H1 (cell line): ENCODE results near the gene ATG4C. TPM values are rescaled to one million over a fixed set of nuclear protein-coding genes. Genes with fewer than 3 reads are reported as not detected.

Source experiments
- CTCF ChIA-PET: fragments of 300-600 bp; sonication (Branson Sonifier 250); formaldehyde crosslinking; loops from one replicate; lab custom pipeline; 2021; ENCODE audit not compliant: partially characterized antibody; lab: Charles Lee
- POLR2A ChIA-PET: fragments of 300-600 bp; sonication (Branson Sonifier 250); formaldehyde crosslinking; loops from one replicate; lab custom pipeline; 2021; ENCODE audit warnings: inconsistent platforms; ENCODE audit not compliant: partially characterized antibody; lab: Charles Lee
- DNase-seq, 2 experiments: peaks; one replicate each; pipeline versions ENCODE4 v3.0.0 to v3.0.0-alpha.2; 2010 to 2022; ENCODE audit warnings: low spot score in 2 of 2, low read depth in 1 of 2, mixed read lengths in 1 of 2
- FAIRE-seq: peaks from 2 replicates; lab custom pipeline; 2011; peaks lifted over from hg19 to GRCh38; lab: Jason Lieb, UNC
- H2AFZ ChIP-seq: 2 replicates; pipeline ENCODE4 v1.8.1; 2012; ENCODE audit warnings: low read length, inconsistent platforms
- H2AK5ac ChIP-seq: 2 replicates; pipeline ENCODE4 v1.6.1; 2013; ENCODE audit warnings: low read depth, low read length
- H2BK120ac ChIP-seq: replicated peaks from 2 replicates; pipeline ENCODE3; 2013; ENCODE audit warnings: low read depth, low read length, inconsistent platforms
- H2BK12ac ChIP-seq: 2 replicates; pipeline ENCODE4 v1.6.1; 2013; ENCODE audit warnings: low read depth, low read length
- H2BK15ac ChIP-seq: 2 replicates; pipeline ENCODE4 v1.6.1; 2013; ENCODE audit warnings: low read length
- H2BK20ac ChIP-seq: 2 replicates; pipeline ENCODE4 v1.6.1; 2013; ENCODE audit warnings: low read length
- H2BK5ac ChIP-seq: 2 replicates; pipeline ENCODE4 v1.6.1; 2013; ENCODE audit warnings: low read depth, low read length
- H3K14ac ChIP-seq: 2 replicates; pipeline ENCODE4 v1.6.1; 2013; ENCODE audit warnings: inconsistent platforms; ENCODE audit not compliant: insufficient read length
- H3K18ac ChIP-seq: 2 replicates; pipeline ENCODE4 v1.6.1; 2013; ENCODE audit warnings: low read length; ENCODE audit errors: extremely low read depth
- H3K23ac ChIP-seq: 2 replicates; pipeline ENCODE4 v1.6.1; 2013; ENCODE audit warnings: inconsistent platforms; ENCODE audit not compliant: insufficient read length
- H3K23me2 ChIP-seq: 2 replicates; pipeline ENCODE4 v1.6.1; 2013; ENCODE audit warnings: low read depth, low read length
- H3K27ac ChIP-seq: 2 replicates; pipeline ENCODE4 v1.6.1; 2011; ENCODE audit warnings: low read depth, low read length, inconsistent platforms
- H3K27me3 ChIP-seq, 4 experiments: replicated peaks in 1 of 4; 1 replicate in 1 of 4; 2 replicates in 3 of 4; pipeline versions ENCODE4 v1.6.1 to v1.8.1; 2011 to 2013; ENCODE audit warnings: low read length in 3 of 4, mild to moderate bottlenecking in 3 of 4, inconsistent platforms in 2 of 4, mixed read lengths in 2 of 4, moderate library complexity in 1 of 4; ENCODE audit not compliant: control insufficient read depth in 3 of 4, insufficient read depth in 3 of 4; ENCODE audit errors: extremely low read depth in 1 of 4
- H3K36me3 ChIP-seq, 4 experiments: 2 replicates each; pipeline versions ENCODE4 v1.6.1 to v1.8.1; 2011 to 2013; ENCODE audit warnings: mild to moderate bottlenecking in 4 of 4, low read length in 3 of 4, moderate library complexity in 2 of 4, control low read depth in 1 of 4, inconsistent platforms in 1 of 4; ENCODE audit not compliant: insufficient read depth in 4 of 4, control insufficient read depth in 2 of 4
- H3K4ac ChIP-seq: replicated peaks from 2 replicates; pipeline ENCODE3; 2013; ENCODE audit warnings: low read length, low read depth, mixed read lengths, inconsistent platforms; ENCODE audit not compliant: insufficient read length
- H3K4me1 ChIP-seq, 4 experiments: replicated peaks in 1 of 4; 1 replicate in 1 of 4; 2 replicates in 3 of 4; pipeline versions ENCODE4 v1.6.1 to v1.8.1; 2011 to 2013; ENCODE audit warnings: low read length in 3 of 4, inconsistent platforms in 2 of 4, mixed read lengths in 1 of 4; ENCODE audit not compliant: insufficient read depth in 4 of 4, control insufficient read depth in 3 of 4
- H3K4me2 ChIP-seq, 2 experiments: 2 replicates each; pipeline versions ENCODE4 v1.6.1 to v1.8.1; 2011 to 2013; ENCODE audit warnings: low read depth in 2 of 2, low read length in 2 of 2, control low read depth in 1 of 2, inconsistent platforms in 1 of 2, mild to moderate bottlenecking in 1 of 2; ENCODE audit not compliant: insufficient read depth in 1 of 2
- H3K4me3 ChIP-seq, 4 experiments: fragments of 200-600, 300-600 bp in 1 of 4; sonication (generic), shearing (Covaris generic), sonication (Bioruptor Twin) in 1 of 4; 2 replicates each; pipeline versions ENCODE4 v1.5.1 to v1.8.1; 2011 to 2016; ENCODE audit warnings: low read length in 4 of 4, low read depth in 3 of 4, control low read depth in 2 of 4, inconsistent platforms in 2 of 4, mild to moderate bottlenecking in 2 of 4, mixed read lengths in 1 of 4, moderate library complexity in 1 of 4; ENCODE audit not compliant: insufficient read depth in 2 of 4; ENCODE audit errors: extremely low read depth in 1 of 4
- H3K56ac ChIP-seq: replicated peaks from 2 replicates; pipeline ENCODE3; 2013; ENCODE audit warnings: low read depth, mild to moderate bottlenecking, mixed read lengths, low read length, inconsistent platforms; ENCODE audit not compliant: insufficient read length
- H3K79me1 ChIP-seq: 2 replicates; pipeline ENCODE4 v1.6.1; 2013; ENCODE audit warnings: low read depth, low read length, control low read depth
- H3K79me2 ChIP-seq, 2 experiments: 2 replicates each; pipeline versions ENCODE4 v1.6.1 to v1.8.1; 2012 to 2013; ENCODE audit warnings: low read length in 2 of 2, mild to moderate bottlenecking in 2 of 2, inconsistent platforms in 1 of 2; ENCODE audit not compliant: insufficient read depth in 2 of 2, control insufficient read depth in 1 of 2
- H3K9ac ChIP-seq, 4 experiments: replicated peaks in 1 of 4; 1 replicate in 1 of 4; 2 replicates in 3 of 4; pipeline versions ENCODE4 v1.6.1 to v1.8.1; 2011 to 2013; ENCODE audit warnings: low read depth in 3 of 4, low read length in 3 of 4, control low read depth in 2 of 4, mild to moderate bottlenecking in 2 of 4, moderate library complexity in 2 of 4, inconsistent platforms in 1 of 4; ENCODE audit errors: extremely low read depth in 1 of 4
- H3K9me3 ChIP-seq, 2 experiments: 2 replicates each; pipeline versions ENCODE4 v1.6.1 to v1.8.1; 2012 to 2013; ENCODE audit warnings: mild to moderate bottlenecking in 2 of 2, moderate library complexity in 2 of 2, control low read depth in 1 of 2, inconsistent platforms in 1 of 2, low read depth in 1 of 2, low read length in 1 of 2, mixed read lengths in 1 of 2; ENCODE audit not compliant: insufficient read depth in 2 of 2
- H4K20me1 ChIP-seq, 2 experiments: replicated peaks in 1 of 2; 2 replicates each; pipeline versions ENCODE3 to v1.8.1; 2011 to 2013; ENCODE audit warnings: inconsistent platforms in 2 of 2, low read length in 2 of 2, mild to moderate bottlenecking in 1 of 2; ENCODE audit not compliant: insufficient read depth in 2 of 2, control insufficient read depth in 1 of 2
- H4K5ac ChIP-seq: 2 replicates; pipeline ENCODE4 v1.6.1; 2013; ENCODE audit warnings: low read length, low read depth, mixed read lengths, inconsistent platforms; ENCODE audit not compliant: insufficient read length
- H4K8ac ChIP-seq: 2 replicates; pipeline ENCODE4 v1.8.0; 2013; ENCODE audit warnings: mild to moderate bottlenecking, moderate library complexity, low read length, inconsistent platforms; ENCODE audit not compliant: insufficient read depth; ENCODE audit errors: extremely low read depth
- H4K91ac ChIP-seq: replicated peaks from 2 replicates; pipeline ENCODE3; 2013; ENCODE audit warnings: low read length, mixed read lengths, inconsistent platforms; ENCODE audit not compliant: insufficient read length
- CBX5 ChIP-seq: fragments of 300-800, 300-1000 bp; sonication (generic); IDR thresholded peaks from 2 replicates; pipeline ENCODE4 v1.7.1; 2016; ENCODE audit warnings: antibody characterized with exemption, low read length, low read depth
- CEBPB ChIP-seq: IDR thresholded peaks from 2 replicates; pipeline ENCODE4 v1.6.1; 2012; ENCODE audit warnings: low read depth, low read length
- GABPA ChIP-seq: IDR thresholded peaks from 2 replicates; pipeline ENCODE4 v1.6.1; 2011; ENCODE audit warnings: mild to moderate bottlenecking, low read length, moderate library complexity, borderline replicate concordance; ENCODE audit not compliant: insufficient read depth
- JUND ChIP-seq: IDR thresholded peaks from 2 replicates; pipeline ENCODE4 v1.6.1; 2011; ENCODE audit warnings: mild to moderate bottlenecking, improper control_type of control experiment, low read length
- NANOG ChIP-seq: IDR thresholded peaks from 2 replicates; pipeline ENCODE4 v1.6.1; 2011; ENCODE audit warnings: low read length, low read depth, mild to moderate bottlenecking, inconsistent platforms; ENCODE audit not compliant: insufficient read depth, poor library complexity, severe bottlenecking
- PHF8 ChIP-seq: fragments of 200-600 bp; sonication (generic); conservative IDR thresholded peaks from 2 replicates; pipeline ENCODE4 v1.7.1; 2012; ENCODE audit warnings: low read depth, mild to moderate bottlenecking, inconsistent platforms, low read length, moderate library complexity
- RXRA ChIP-seq: IDR thresholded peaks from 2 replicates; pipeline ENCODE4 v1.6.1; 2011; ENCODE audit warnings: low read depth, mild to moderate bottlenecking, low read length, moderate library complexity; ENCODE audit not compliant: insufficient read depth
- SIN3A ChIP-seq, 2 experiments: IDR thresholded peaks in 1 of 2; conservative IDR thresholded peaks in 1 of 2; 2 replicates each; pipeline ENCODE4 v1.6.1; 2011 to 2012; ENCODE audit warnings: low read length in 2 of 2, improper control_type of control experiment in 1 of 2, low read depth in 1 of 2, mild to moderate bottlenecking in 1 of 2
- SP1 ChIP-seq: IDR thresholded peaks from 2 replicates; pipeline ENCODE4 v1.6.1; 2011; ENCODE audit warnings: low read depth, low read length
- YY1 ChIP-seq: IDR thresholded peaks from 2 replicates; pipeline ENCODE4 v1.6.1; 2011; ENCODE audit warnings: low read depth, mild to moderate bottlenecking, low read length
- WGBS, 2 experiments: shearing (Covaris generic) in 1 of 2; methylation state at CpG; one replicate each; pipeline versions ENCODE4 v1.1.6 to v1.1.7; 2013 to 2015; ENCODE audit warnings: low lambda C conversion rate in 2 of 2, mixed read lengths in 2 of 2, inconsistent platforms in 1 of 2, low coverage in 1 of 2, missing lambda C conversion rate in 1 of 2; ENCODE audit not compliant: insufficient replicate concordance in 2 of 2, insufficient coverage in 1 of 2, insufficient read length in 1 of 2; ENCODE audit errors: extremely low coverage in 1 of 2, missing lambda C conversion rate in 1 of 2; 5-methylcytosine and 5-hydroxymethylcytosine counted together
- polyA plus RNA-seq, 7 experiments: library from polyadenylated mRNA; depleted of rRNA in 3 of 7; stranded (reverse) in 5 of 7; unstranded in 2 of 7; fragments of >200 nt in 5 of 7; fragments of 200-250 nt in 2 of 7; gene quantifications; 1 replicate in 5 of 7; 2 replicates in 1 of 7; 4 replicates in 1 of 7; pipeline versions ENCODE4 v1.2.1 to v1.2.3, GENCODE V29; 2011 to 2013; ENCODE audit warnings: missing spikeins in 2 of 7, mixed read lengths in 2 of 7
- total RNA-seq: library from RNA; stranded (reverse); fragmentation: NEBNext Ultra II Directional; extraction: Animal tissue kit (Norgen Biotek cat#: 25700); gene quantifications from 2 replicates; pipeline ENCODE4 v1.2.1, GENCODE V29; 2021
- TF ChIP-seq, protein P1 (sequence below): IDR thresholded peaks from 2 replicates; pipeline ENCODE4 v1.6.1; 2012; ENCODE audit warnings: inconsistent platforms

Gene ATG4C
- total and polyA plus RNA-seq, 2 of the 8 experiments (the other 6 are each of a cell fraction or from before 2014, with no cell fraction given): 5.1 to 22.2 TPM

DNA sequence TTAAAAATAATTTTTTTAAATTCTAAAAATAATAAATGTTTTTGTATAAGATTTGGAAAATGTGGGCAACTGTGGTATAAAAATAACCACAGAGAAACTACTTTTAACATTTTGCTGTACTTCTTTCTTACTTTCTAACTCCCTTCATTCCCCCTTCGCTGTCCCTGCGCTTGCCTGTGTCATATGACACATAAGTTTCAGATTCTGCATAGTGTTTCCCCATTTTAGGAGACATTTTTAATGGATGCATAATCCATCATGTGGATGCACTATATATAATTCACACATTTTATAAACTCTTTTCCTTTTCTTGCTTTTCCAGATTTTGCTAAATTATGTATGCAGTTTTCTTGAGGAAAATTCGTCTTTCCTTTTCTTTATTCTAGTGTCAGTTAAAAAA, 16.3 kb downstream of the ATG4C start:
- H3K27ac ChIP-seq: no peak overlapping the region
- no peak overlapping the region for H3K9ac ChIP-seq
- no peak overlapping the region for H2AK5ac ChIP-seq
- 0 out of 4 replicates have a peak, but pooled peaks cover 0 to 7% of the 10 kb centered on the region in 2 experiments for H3K79me2 ChIP-seq
- H4K20me1 ChIP-seq: no peaks in the 10 kb centered on the region
- H3K4me2 ChIP-seq: no peak overlapping the region
- POLR2A ChIA-PET: interaction anchor here (0.9 kb wide), 1 partner anchor 8 kb away, joined by 3 read pairs; no protein-coding TSS in a partner anchor
- no peak overlapping the region for H2BK15ac ChIP-seq
- H2AFZ ChIP-seq: no peak overlapping the region
- no peak overlapping the region for H2BK5ac ChIP-seq
- H3K4me3 ChIP-seq: no peak overlapping the region
- no peak overlapping the region for H2BK120ac ChIP-seq
- no peaks in the 10 kb centered on the region for H3K23me2 ChIP-seq
- DNase-seq (no peak), FAIRE-seq (no peak)
- no peak overlapping the region for H4K91ac ChIP-seq
- H3K4ac ChIP-seq: no peak overlapping the region
- no peak overlapping the region for H2BK20ac ChIP-seq
- 91% methylated on average over 3 of the region's 3 CpGs; no CpG with 5 or more reads in 1 of the 2 experiments for WGBS, 2 experiments
- H3K18ac ChIP-seq: no peak overlapping the region
- H3K23ac ChIP-seq: no peak overlapping the region
- H3K79me1 ChIP-seq: no peaks in the 10 kb centered on the region
- no peak overlapping the region for H4K5ac ChIP-seq
- no peak overlapping the region for H2BK12ac ChIP-seq
- H3K4me1 ChIP-seq: no peaks in the 10 kb centered on the region
- no peak overlapping the region for H4K8ac ChIP-seq
- H3K9me3 ChIP-seq: no peaks in the 10 kb centered on the region
- no peaks in the 10 kb centered on the region for H3K27me3 ChIP-seq
- CTCF ChIA-PET: interaction anchor here (0.8 to 0.9 kb wide), 2 partner anchors 90 to 270 kb away, joined by 3 read pairs; no protein-coding TSS in a partner anchor
- H3K36me3 ChIP-seq: peaks cover 0 to 7% (median 0%) of the 10 kb centered on the region in 4 experiments; a peak in 1 of 8 replicates
- H3K14ac ChIP-seq: no peak overlapping the region
- H3K56ac ChIP-seq: no peak overlapping the region
- TF ChIP-seq SP1 (no peak), GABPA (no peak), YY1 (no peak), CBX5 (no peak), PHF8 (no peak), RXRA (no peak), SIN3A (conservative IDR thresholded peaks at IDR 0.05 in 1 of 2, IDR thresholded peaks at IDR 0.05 in 1 of 2; ENCODE audit: low read depth in 1 of 2, low read length in 2 of 2) (no peak), NANOG (no peak), JUND (no peak), CEBPB (no peak)
- TF ChIP-seq, protein P1, sequence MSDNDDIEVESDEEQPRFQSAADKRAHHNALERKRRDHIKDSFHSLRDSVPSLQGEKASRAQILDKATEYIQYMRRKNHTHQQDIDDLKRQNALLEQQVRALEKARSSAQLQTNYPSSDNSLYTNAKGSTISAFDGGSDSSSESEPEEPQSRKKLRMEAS: no peak
